H54 (cell line): ENCODE results near the gene NSMCE4A.
A peak's percentile ranks its signal among the peaks of the same experiment; 100 is the strongest.

ENCODE experiments used
- DNase-seq: peaks from one replicate; pipeline ENCODE4 v3.0.0; 2011; ENCODE audit warnings: low spot score, mixed read lengths; ENCODE audit not compliant: insufficient read length
- FAIRE-seq: peaks from 3 replicates; lab custom pipeline; 2011; peaks lifted over from hg19 to GRCh38; lab: Jason Lieb, UNC
- POLR2A ChIP-seq: IDR thresholded peaks from 2 replicates; pipeline ENCODE4 v1.6.1; 2011; ENCODE audit warnings: low read depth, mild to moderate bottlenecking, low read length

The NSMCE4A gene

DNA sequence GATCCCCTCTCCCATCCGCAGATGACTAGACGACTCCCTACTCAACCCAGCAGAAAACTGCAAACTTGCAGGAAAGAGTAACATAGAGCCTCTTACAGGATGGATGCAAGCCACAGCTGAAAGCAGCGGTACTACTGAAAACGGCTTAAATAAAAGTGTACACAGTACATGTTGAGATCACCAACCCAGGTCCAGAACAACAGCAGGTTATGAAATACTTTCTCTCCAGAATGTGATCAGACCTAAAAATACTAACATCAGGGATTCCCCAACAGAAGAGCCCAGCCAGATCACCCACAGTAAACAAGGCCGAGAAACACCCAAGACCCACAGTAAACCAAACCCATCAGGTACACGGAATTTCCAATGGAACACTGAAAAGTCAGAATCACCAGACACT, 60.4 kb downstream of the NSMCE4A start:
- no peak for TF ChIP-seq POLR2A
- DNase-seq: no peak
- no peak for FAIRE-seq

DNA sequence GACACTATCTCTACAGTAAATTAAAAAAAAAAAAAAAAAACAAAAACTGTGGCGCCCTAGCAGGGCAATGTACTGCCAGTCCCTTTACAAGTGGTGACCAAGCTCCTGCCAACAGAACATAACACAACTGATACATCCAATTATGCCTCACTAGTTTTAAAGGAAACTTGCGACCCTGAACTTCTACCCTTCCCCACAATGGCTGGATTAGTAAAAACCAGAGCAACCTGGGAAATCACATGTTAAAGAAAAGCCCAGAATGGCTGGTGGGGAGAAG, 63.7 kb downstream of the NSMCE4A start:
- no peak for DNase-seq
- FAIRE-seq: no peak
- TF ChIP-seq POLR2A: no peak

DNA sequence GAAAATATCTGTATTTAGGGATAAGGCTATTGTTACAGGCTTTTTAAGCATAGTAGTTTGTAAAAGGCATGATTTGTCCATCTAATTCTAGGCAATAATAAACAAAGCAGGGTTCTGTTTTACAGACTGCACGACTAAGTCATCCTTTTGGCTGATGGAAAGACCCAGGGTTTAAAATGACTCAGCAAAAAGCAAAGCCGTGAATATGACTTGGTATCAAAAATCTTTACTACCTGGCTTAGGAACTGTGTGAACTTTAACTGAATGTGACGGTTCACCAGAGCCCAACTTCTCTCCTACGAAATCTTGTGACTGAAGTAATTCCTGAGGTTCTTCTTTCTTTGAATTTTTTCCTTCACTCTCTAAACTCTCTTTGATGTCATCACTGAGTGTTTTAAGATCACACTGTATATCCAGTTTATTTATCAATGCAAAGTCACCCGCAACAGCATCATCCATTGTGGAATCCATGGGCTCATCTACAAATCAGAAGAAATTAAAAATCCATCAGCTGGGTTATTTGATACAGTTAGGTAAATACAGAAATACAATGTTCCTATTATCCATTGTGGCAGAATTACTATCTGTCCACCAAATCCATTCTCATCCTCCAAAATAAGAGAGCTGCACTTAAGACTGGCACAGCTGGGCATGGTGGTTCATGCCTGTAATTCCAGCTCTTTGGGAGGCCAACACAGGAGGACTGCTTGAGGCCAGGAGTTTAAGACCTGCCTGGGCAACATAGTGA, 64.2 kb downstream of the NSMCE4A start:
- no peak for TF ChIP-seq POLR2A
- FAIRE-seq: peak; percentile 23
- DNase-seq: no peak
